C4-2B (cell line): ENCODE results near the gene ABHD14A.

Experiments used
- ZFX ChIP-seq: fragments of 450-650 bp; IDR thresholded peaks from 2 replicates; pipeline ENCODE4 v1.6.1; 2017
- TF ChIP-seq, protein P1 (sequence below): fragments of 450-650 bp; conservative IDR thresholded peaks from 2 replicates; pipeline ENCODE4 v1.5.1; 2017; ENCODE audit warnings: mild to moderate bottlenecking

DNA sequence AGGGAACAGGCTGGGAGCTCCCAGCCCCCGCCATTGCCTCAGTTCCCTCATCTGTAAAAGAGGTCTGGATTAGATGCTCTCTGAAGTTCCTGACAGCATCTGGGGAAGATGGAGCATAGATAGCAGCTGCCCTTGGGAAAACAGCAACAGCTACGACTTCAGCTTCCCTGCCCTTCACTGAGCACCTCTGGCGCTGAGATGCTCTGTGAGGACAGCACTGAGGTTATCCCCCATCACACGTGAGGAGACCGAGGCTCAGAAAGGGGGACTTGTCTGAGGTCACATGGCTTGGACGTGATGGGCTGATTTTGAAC is 31.9 kb downstream of the ABHD14A start:
- TF ChIP-seq, protein P1, sequence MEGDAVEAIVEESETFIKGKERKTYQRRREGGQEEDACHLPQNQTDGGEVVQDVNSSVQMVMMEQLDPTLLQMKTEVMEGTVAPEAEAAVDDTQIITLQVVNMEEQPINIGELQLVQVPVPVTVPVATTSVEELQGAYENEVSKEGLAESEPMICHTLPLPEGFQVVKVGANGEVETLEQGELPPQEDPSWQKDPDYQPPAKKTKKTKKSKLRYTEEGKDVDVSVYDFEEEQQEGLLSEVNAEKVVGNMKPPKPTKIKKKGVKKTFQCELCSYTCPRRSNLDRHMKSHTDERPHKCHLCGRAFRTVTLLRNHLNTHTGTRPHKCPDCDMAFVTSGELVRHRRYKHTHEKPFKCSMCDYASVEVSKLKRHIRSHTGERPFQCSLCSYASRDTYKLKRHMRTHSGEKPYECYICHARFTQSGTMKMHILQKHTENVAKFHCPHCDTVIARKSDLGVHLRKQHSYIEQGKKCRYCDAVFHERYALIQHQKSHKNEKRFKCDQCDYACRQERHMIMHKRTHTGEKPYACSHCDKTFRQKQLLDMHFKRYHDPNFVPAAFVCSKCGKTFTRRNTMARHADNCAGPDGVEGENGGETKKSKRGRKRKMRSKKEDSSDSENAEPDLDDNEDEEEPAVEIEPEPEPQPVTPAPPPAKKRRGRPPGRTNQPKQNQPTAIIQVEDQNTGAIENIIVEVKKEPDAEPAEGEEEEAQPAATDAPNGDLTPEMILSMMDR: no peak
- TF ChIP-seq ZFX: no peak
